Activated CD4-positive, alpha-beta T cell treated with anti-CD3 and anti-CD28 coated beads, Interleukin-2, Interleukin-4, amounts not matched to agents 100 ng/mL and 50 ng/mL, durations not matched to agents 16 hours and 8 hours (primary cell): ENCODE results near the gene TGFB2.

ENCODE experiments used
- DNase-seq: peaks from one replicate; pipeline ENCODE4 v3.0.0-alpha.2; 2020; ENCODE audit warnings: low spot score

TGFB2 gene

DNA sequence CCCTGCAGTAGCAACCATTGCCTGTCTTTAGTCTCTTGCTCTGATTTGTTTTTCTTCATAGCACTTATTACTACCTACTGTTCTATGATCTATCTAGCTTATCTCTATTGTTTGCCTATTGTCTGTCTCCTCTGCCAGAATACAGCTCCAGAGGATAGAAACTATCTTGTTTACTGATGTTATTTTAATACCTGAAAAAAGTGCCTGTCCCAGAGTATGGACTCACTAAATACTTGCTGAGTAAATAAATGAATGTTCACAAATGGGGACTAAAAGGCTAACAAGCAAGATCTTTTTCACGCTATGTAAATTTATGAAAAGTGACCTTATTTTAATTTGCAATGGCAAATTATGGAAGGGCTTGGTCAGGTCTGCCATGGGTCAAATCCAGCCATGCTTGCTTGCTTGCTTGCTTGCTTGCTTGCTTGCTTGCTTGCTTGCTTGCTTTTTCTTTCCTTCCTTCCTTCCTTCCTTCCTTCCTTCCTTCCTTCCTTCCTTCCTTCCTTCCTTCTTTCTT, 145.3 kb downstream of the TGFB2 start:
- DNase-seq: no peak

DNA sequence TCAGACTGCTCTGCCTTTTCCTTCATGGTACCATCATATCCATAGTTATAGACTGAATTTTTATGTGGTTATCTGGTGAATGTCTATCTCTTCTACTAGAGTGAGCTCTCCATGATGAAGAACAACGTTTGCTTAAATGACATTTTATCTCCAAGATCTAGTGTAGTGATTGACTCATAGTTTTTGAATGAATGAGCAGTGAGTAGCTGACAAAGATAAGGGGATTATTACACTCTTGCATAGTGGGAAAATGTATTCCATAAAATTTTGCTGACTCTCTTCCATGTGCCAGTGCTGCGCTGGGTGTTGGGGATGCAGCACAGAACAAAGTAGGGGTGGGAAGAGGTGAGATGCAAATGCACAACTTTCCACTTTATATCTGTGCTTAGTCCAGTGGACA, 147.7 kb downstream of the TGFB2 start:
- DNase-seq: no peak

DNA sequence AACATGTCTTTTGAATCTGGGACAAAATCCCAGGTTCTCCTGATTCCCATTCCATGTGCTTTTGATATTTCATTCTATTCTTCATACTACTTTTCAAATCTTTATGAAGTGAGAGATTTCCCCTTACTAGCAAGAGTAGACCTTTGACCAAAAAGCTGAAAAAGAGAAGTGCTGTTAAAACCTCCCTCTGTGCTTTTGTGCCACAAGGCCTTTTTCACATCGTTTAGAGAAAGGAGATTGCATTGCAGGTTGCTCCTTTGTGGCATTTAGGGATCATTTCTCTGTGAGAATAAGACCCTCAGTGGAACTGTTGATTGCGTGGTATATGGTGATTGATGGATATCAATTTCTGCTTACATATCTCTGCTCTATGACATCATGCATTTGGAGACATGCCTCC, 148.8 kb downstream of the TGFB2 start:
- no peak for DNase-seq
